PC-3 (cell line): Measurements from ENCODE around the gene ATIC.

Source experiments
- CTCF ChIP-seq: fragments of 300-600 bp; sonication (generic); conservative IDR thresholded peaks from 2 replicates; pipeline ENCODE4 v1.5.1; 2017; ENCODE audit warnings: antibody characterized with exemption, low read depth, mild to moderate bottlenecking, low read length
- EZH2 ChIP-seq: fragments of 300-600 bp; sonication (generic); IDR thresholded peaks from one replicate; pipeline ENCODE4 v1.6.1; 2017; ENCODE audit warnings: antibody characterized with exemption, mild to moderate bottlenecking, low read length; ENCODE audit not compliant: unreplicated experiment

GRCh38 chr2:215396595-215397313 is 84.9 kb downstream of the ATIC start:
- TF ChIP-seq CTCF (no peak), EZH2 (no peak)
